AG20443 (cell line): ENCODE data around the gene OXT.
"Not testable (repeated sequence)": the region's sequence is repeated elsewhere in the genome, so short reads cannot be mapped to it uniquely, and the experiment has no call there.

Experiments used
- DNase-seq: peaks from one replicate; pipeline ENCODE4 v3.0.0; 2012; ENCODE audit warnings: low spot score, mixed read lengths

OXT gene

DNA sequence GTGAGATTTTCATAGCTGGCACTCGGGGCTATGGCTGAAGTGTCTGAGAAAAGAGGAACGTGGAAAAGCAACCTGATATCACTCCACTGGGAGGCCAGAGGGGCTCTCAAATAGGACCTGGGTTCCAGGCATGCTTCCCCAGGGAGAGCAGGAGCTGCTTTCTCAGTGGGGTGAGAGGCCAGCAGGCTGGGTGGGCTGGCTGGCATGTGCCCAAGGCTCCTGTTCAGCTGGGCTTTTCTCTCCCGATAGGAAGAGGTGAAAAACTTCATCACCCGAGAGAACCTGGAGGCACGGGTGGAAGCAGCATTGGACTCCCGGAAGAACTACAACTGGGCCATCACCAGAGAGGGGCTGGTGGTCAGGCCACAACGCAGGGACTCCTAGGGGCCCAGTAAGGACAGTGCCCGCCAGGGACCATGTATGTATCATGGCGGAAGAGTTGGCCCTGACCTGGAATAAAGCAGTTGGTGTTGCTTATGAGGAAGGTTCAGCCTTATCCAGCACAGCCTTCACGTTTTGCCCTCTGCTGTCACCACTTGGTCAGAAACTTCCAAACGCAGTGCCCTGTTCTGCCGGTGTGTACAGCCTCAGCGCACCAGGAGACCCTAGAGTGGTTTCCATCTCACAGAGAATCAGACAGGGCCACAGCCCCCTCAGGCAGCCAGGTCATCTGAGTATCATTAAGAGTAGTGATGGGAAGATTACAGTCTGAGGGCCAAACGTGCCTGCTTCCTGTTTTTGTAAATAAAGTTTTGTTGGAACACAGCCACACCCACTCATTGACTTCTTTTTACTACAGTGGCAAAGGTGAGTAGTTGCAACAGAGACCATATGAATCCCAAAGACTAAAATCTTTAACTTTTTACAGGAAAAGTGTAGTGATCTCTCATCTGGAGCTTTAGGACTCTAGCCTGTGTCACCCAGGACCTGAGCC, 23.7 kb upstream of the OXT start:
- DNase-seq: no peak

DNA sequence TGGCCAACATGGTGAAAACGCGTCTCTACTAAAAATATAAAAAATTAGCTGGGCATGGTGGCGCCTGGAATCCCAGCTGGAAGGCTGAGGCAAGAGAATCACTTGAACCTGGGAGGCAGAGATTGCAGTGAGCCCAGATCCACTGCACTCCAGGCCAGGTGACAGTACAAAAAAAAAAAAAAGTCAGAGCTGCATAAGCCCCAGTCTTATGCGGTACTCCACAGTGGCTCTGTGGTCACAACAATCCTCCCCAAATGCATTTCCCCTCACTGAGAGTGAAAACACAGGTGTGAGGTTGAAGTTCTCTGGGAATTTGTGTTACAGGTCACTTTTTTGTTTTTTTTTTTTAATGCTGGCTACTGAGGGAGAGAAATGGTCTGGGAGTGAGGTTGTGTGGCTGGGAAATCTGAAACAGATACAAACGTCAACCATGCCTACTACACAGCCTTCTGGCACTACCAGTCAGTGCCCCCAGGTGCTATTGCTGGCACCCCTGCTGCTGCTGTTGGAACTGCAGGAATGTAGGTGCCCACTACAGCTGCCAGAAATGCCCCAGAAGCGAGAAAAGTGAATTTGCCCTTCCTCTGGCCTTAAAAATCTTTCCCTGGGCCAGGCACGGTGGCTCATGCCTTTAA, 19.9 kb upstream of the OXT start:
- no peak for DNase-seq

DNA sequence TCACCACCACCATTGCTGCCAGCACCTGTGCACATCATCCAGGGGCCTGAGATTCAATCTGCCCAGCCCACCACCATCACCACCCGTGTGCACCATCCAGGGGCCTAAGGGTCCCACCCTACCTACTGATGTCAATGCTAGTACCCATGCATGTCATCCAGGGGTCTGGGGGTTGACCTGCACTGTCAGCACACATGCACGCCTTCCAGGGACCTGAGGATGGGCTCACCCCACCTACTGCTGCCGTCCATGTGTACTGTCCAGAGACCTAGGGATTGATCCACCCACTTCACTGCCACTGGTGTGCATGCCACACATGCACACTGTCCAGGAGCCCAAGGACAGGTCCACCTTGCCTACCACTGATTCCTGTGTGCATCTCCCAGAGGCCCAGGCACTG, 11.9 kb upstream of the OXT start:
- no peak for DNase-seq

DNA sequence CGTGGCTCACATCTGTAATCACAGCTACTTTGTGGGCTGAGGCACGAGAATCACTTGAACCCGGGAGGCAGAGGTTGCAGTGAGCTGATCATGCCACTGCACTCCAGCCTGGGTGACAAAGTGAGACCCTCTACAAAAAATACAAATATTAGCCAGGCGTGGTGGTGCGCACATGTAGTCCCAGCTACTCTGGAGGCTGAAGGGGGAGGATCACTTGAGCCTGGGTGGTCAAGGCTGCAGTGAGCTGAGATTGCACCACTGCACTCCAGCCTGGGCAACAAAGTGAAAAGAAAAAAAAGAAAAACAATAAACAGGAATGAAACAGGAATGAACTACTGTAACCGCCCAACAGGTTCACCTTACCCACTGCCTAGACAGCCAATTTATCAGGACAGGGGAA, 7.3 kb upstream of the OXT start:
- not testable (repeated sequence) for DNase-seq

DNA sequence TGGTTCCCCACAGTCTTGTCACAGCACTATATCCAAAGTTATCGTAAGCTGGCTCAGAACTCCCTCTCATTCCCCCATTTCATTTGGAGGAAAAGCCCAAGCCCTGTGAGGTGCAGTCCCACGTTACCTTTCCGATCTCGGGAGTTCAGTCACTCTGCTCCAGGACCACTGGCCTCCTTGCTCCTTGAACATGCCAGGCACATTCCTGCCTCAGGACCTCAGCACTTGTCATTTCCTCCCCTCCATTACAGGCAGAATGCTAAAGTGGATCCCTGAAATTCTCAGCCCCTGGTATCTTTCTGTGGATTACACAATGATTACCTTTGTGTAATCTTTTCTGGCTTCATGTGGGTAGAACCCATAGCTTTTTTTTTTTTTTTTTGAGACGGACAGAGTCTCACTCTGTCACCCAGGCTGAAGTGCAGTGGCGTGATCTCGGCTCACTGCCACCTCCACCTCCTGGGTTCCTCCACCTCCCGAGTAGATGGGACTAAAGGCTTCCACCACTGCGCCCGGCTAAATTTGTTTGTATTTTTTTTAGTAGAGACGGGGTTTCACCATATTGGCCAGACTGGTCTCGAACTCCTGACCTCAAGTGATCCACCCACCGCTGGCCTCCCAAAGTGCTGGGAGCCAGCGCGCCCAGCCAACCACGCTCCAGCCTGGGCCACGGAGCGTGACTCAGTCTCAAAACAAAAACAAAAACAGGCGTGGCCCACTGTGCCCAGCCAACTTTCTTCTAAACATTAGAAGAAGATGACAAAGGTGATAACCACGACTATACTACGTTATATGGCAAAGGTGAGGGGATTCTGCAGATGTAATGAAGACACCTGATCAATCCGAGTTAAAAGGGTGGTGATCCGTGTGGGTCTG, 4.0 kb upstream of the OXT start:
- DNase-seq: no peak

DNA sequence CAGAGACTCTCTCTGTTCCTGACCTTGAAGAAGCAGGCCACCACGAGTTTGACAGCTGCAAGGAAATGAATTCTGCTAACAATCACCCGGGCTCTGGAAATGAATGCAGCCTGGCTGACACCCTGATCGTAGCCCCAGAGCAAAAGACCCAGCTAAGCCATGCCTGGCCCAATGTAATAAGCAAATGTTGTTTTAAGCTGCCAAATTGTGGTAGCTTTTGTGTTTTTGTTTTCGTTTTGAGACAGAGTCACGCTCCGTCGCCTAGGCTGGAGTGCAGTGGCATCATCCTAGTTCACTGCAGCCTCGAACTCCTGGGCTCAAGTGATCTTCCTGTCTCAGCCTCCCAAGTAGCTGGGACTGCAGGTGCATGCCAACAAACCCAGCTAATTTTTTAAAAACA, 3.3 kb upstream of the OXT start:
- DNase-seq: no peak

DNA sequence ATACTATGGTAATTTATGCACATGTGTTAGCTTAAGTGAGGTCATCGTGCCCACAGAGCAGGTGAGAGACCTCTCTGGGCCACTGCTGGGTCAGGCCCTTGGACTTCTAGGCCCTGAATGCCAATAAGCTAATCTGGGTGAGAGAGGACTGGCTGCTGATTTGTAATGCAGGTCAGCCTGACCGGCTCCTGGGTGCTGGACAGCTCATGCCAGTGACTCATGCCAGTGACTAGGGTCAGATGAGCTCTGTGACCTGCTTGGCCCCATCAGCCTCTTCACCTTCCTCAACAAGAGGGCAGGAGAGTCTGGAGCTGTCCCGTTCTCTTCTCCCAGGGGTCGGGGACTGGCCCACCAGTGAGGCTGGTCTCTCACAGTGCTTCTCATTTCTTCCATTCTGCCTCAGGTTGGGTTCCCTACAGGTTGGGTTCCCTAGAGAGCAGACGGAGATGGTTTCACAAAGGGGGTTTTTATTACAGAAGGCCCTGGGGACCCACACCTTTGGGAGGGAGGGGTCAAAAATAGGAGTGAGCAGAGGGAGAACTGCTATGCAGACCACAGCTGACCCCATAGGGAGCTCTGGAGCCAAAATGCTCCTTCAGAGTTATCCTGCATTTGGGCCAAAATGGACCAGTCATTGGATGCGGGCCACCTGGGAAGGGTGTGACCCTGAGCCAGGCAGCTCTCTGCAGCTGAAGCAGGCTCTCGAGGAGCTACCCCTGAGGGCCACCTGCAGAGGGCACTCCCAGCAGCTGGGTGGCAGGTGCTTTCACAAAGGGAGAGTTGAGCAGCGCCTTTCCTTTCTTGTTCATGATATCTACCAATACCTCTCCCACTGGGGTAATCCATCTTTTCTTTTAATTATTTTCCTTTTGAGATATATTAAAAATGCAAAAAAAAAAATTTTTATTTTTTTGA, 2.2 kb upstream of the OXT start:
- DNase-seq: no peak

DNA sequence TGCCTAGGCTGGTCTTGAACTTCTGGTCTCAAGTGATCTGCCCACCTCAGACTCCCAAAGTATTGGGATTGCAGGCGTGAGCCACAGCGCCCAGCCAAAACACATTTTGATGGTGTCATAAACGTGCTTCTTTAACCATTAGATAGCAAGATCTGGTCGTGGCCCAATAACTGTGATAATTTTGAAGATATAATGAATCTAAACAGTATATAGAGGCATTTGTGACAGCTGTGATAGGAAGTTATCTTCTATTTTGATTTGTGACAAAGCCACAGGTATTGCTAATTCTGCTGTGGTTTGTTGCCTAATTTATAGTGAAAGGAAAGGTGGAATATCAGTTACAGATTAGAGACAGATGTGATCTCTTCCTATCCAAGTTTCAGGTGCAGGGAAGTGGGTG, 695 bp upstream of the OXT start:
- no peak for DNase-seq

DNA sequence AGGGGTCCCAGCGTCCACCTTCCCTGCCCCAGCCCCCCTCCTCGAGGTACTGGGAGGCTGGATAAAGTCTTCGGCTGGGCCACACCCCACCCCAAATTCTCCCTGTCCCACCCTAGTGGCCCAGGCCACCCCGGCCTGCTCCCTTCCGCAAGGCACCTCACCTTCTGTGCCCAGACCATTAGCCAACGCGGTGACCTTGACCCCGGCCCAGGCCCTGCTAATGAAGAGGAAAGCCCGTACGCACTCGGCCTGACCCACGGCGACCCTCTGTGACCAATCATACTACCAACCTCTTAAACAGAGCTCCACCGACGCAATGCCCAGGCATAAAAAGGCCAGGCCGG, 182 bp upstream of the OXT start:
- no peak for DNase-seq

DNA sequence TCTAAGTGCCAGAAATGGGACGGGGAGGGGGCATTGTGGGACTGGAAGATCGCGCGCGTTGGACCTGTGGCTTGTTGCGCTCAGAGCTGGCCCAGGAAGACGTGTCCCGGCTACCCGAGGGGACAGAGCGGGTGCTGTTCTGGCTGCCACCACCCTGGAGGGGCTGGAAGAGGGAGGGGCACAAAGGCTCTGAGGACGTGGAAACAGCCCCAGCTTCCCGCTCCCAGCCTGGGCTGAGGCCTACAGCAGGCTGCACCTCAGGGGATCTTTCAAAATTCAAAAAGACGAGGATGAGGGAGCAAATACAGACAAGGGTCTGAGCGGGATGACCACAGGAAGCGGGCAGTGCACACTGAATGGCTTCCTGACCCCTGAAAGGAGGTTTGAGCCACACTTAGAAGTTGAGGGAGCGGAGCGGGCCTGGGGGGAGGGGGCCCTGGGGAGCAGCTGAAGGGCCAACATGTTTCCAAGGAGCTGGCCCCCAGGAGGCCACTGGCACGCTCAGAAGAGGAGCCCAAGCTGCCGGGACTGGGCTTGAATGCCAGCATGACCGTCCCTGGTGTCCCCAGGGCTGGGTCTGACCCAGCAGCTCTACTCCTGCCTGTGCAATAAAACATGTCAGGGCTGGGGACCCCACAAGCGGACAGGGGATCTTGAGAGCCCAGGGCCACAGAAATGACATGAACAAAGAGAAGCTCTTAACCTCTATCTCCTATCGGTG, 1.3 kb downstream of the OXT start:
- no peak for DNase-seq

DNA sequence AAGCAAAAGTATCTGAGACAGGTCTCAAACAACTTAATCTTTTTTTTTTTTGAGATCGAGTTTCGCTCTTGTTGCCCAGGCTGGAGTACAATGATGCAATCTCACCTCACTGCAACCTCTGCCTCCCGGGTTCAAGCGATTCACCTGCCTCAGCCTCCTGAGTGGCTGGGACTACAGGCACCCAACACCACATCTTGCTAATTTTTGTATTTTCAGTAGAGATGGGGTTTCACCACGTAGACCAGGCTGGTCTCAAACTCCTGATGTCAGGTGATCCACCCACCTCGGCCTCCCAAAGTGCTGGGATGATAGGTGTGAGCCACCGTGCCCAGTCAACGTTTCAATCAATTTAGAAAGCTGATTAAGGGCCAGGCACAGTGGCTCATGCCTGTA, 1.8 kb downstream of the OXT start:
- not testable (repeated sequence) for DNase-seq

DNA sequence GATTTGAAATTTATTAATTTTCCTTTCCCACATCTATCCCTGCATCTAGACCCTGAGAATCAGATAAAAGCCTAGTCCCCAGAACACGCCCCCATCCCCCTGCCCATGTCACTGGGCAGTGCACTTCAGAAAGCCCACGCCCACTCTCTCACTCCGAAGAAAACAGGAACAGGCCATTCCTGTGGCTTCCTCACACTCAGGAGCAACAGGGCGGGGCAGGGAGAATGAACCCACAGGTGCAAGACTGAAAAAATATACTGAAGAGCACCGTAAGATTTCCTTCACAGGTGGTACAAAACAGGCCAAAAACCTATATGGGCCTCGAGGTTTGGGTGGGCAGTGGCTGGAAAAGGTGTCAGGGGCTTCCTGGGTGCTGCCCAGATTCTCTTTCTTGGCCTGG, 3.4 kb downstream of the OXT start:
- no peak for DNase-seq

DNA sequence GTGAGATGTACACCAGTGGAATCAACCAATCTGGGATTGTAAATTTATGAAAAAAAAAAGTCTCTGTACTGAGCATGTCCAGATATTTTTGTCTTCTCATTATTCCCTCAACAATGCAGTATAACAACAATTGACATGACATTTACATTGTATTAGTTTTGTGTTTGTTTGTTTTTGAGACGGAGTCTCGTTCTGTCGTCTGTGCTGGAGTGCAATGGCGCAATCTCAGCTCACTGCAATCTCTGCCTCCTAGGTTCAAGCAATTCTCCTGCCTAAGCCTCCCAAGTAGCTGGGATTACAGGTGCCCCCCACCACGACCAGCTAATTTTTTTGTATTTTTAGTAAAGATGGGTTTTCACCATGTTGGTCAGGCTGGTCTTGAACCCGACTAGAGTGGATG, 3.9 kb downstream of the OXT start:
- not testable (repeated sequence) for DNase-seq

DNA sequence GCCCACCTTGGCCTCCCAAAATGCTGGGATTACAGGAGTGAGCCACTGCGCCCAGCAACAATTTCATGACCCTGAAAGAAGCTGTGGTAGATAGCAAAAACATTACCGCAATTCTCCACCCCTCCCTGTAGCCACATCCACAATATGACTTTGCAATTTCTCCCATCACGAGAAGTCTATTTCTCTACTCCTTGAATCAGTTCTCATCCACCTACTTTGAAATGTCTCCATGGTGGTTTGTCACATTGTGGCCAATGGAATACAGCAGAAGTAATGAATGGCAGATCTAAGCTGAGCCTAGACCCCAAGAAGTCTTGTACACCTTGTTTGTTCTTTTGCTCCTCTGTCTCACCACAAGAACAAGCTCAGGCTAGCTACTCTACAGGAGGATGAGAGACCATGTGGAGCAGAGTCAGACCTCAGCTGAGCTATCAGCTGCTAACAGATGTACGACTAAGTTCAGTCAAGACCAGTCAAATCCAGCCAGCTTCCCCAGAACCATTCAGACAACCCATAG, 6.3 kb downstream of the OXT start:
- no peak for DNase-seq

DNA sequence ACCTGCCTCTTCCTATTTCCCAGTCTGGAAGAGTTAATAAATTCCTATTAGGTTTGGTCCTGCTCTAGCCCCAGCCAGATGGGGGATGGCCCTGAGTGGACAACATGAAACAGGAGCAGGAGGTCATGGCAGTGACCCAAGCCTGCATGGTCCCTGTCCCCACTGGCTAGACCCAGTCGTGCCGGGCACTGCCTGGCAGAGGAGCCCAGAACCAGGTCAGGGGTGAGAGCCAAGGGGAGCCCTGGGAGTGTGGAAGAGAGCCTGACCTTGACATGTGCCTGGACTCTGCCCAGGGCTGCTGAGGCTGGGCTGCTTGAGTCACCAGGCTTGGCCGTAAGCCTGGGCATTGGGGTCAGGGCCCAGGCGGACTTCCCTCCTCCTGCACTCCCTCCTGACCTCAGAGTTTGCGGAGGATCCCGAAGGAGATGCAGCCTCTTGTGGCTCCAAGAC, 9.5 kb downstream of the OXT start:
- peak; percentile 97 for DNase-seq

DNA sequence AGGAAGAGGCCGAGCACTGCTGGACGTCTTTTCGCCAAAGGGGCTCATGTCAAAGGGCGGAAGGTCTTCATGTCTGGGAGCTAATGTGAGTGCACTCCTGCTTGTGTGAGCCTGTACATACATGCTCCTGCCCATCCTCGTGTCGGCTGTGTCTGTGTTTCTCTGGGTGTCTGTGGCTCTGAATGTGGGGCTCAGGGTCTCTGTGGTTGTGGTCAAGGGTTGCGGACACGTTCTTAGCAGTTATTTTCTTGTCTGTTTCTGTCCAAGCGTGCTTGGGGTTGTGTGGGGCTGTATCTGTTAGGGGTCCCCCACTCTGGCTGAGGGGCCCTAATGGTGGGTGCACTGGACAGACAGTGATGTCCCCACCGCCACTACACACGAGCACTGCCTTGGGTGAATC, 10.2 kb downstream of the OXT start:
- DNase-seq: no peak

DNA sequence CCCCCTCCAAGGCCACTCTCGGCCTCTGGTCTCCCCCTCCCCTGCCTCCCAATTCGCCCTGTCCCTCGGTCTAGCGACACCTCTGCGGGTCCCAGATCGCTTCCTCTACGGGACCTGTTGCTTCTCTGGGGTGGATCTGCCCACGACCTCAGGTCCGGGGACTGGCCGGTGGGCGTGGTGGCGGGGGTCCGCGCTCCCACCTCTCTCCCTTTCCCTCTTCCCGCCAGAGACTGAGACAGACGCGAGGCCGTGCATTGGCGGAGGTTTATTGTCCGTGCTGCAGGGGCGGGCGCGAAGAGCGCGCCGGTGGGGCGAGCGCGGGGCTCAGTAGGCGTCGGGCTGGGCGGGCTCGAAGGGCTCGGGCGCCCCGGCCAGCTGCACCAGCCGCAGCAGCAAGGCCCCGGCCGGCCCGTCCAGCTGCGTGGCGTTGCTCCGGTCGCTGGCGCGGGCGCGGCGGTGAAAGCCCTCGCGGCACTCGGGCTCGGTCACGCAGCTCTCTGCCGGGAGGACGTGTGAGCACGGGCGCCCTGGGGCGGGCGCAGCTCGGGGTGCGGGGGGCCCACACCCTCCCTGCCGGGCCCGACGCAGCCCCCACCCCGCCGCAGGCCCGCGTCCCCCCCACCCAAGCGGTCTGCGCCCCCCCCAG, 11.0 kb downstream of the OXT start:
- peak; percentile 58 for DNase-seq

DNA sequence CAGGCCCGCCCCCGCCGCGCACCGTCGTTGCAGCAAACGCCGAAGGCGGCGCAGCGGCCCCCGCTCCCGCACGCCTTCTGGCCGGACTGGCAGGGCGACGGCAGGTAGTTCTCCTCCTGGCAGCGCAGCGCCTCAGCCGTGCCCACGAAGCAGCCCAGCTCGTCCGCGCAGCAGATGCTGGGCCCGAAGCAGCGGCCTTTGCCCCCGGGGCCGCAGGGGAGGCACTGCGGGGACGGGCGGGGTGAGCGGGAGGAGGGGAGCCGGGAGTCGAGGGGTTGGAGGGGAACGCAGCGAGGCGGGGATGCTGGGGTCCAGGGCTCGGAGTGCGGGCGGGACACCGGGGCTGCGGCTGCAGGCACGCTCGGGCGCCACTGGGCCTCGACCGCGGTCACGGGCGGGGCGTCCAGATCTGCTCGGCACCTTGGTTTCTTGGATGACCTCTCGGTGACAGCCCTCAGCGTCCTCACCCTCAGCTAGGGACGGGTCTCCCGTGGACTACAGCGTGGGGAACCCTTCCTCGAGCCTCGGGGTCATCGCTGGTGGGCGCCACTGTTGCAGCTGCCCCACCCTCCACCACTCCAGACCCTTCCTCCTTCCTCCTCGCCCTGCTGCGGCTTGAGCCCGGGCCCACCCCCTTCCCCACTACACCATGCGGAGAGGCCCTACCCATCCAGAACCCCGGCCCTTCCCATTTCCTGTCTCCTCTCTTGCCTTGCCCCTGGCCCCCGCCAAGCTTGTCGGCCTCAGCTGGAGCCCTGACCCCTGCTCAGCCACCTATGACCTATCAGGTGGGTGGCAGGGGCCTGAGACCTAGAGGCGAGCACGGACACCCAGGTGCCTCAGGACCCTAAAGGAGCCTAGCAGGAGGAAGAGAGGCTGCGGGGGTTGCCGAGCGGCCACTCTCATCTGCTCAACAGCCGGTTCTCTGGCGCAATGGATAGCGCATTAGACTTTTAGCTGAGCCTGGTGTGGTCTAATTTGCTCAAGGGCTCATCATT, 11.8 kb downstream of the OXT start:
- peak; percentile 17 for DNase-seq
